NCI-H2227 treated with DMSO at 0.1 percent for 48 hours (cell line): ENCODE measurements around the gene CRKL.
"Not testable (repeated sequence)": the region's sequence is repeated elsewhere in the genome, so short reads cannot be mapped to it uniquely, and the experiment has no call there.

Experiments used
- DNase-seq: peaks from one replicate; lab custom pipeline; 2025; lab: John Stamatoyannopoulos, UW

The CRKL gene

GRCh38 chr22:20967697-20968211 lies 50.5 kb downstream of the CRKL start:
- DNase-seq = no peak

GRCh38 chr22:20968281-20968977 lies 51.2 kb downstream of the CRKL start:
- no peak for DNase-seq

GRCh38 chr22:20970939-20971657 lies 53.9 kb downstream of the CRKL start:
- DNase-seq = no peak

GRCh38 chr22:20972014-20972694 lies 54.9 kb downstream of the CRKL start:
- not testable (repeated sequence) for DNase-seq

GRCh38 chr22:20972933-20973577 lies 55.8 kb downstream of the CRKL start:
- DNase-seq = no peak

GRCh38 chr22:20973634-20974286 lies 56.6 kb downstream of the CRKL start:
- no peak for DNase-seq

- DNase-seq = no peak
Observed at GRCh38 chr22:20974336-20974955, 57.2 kb downstream of the CRKL start.

GRCh38 chr22:20975541-20976290 lies 58.5 kb downstream of the CRKL start:
- no peak for DNase-seq

- no peak for DNase-seq
Observed at GRCh38 chr22:20976291-20976877, 59.2 kb downstream of the CRKL start.

- DNase-seq = no peak
Observed at GRCh38 chr22:20977019-20977418, 59.8 kb downstream of the CRKL start.

- no peak for DNase-seq
Observed at GRCh38 chr22:20977516-20978170, 60.4 kb downstream of the CRKL start.

GRCh38 chr22:20978419-20978818 lies 61.2 kb downstream of the CRKL start:
- DNase-seq = no peak

GRCh38 chr22:20979243-20979809 lies 62.1 kb downstream of the CRKL start:
- no peak for DNase-seq

GRCh38 chr22:20979940-20980453 lies 62.8 kb downstream of the CRKL start:
- no peak for DNase-seq

GRCh38 chr22:20980523-20980922 lies 63.3 kb downstream of the CRKL start:
- DNase-seq = no peak

- DNase-seq = no peak
Observed at GRCh38 chr22:20980938-20981722, 63.9 kb downstream of the CRKL start.

GRCh38 chr22:20981787-20982562 lies 64.8 kb downstream of the CRKL start, which contains the start of gene LZTR1:
TSS of gene LZTR1 (plus strand) at chr22:20982297. CDS start at chr22:20982372, 75 bp downstream.
- DNase-seq = peak; percentile 82
